Vagina (tissue), 2 donors: ENCODE measurements around the gene RBKS. TPM values are rescaled to one million over a fixed set of nuclear protein-coding genes. Genes with fewer than 3 reads are reported as not detected.

ENCODE experiments used
- DNase-seq, 2 donors: peaks; one replicate each; pipeline ENCODE4 v3.0.0-alpha.2; 2017; ENCODE audit errors: extremely low spot score in 2 of 2
- H3K27ac ChIP-seq: fragments of 200-600 bp; sonication (generic); one replicate; pipeline ENCODE4 v1.5.1; 2019
- H3K27me3 ChIP-seq: fragments of 200-600 bp; sonication (generic); one replicate; pipeline ENCODE4 v1.5.1; 2019
- H3K36me3 ChIP-seq, 2 donors: fragments of 200-600 bp; sonication (generic); one replicate each; pipeline ENCODE4 v1.5.1; 2017 to 2019
- H3K4me1 ChIP-seq: fragments of 200-600 bp; sonication (generic); one replicate; pipeline ENCODE4 v1.5.1; 2019
- H3K4me3 ChIP-seq, 2 donors: fragments of 200-600 bp; sonication (generic); 1 replicate in 1 of 2; 2 replicates in 1 of 2; pipeline ENCODE4 v1.5.1; 2016 to 2019
- H3K9me3 ChIP-seq: fragments of 200-600 bp; sonication (generic); one replicate; pipeline ENCODE4 v1.5.1; 2019
- POLR2A ChIP-seq, 2 donors: fragments of 450-650 bp; IDR thresholded peaks; one replicate each; pipeline ENCODE4 v1.6.1; 2017; ENCODE audit warnings: antibody characterized with exemption in 2 of 2, mild to moderate bottlenecking in 2 of 2, moderate library complexity in 2 of 2
- POLR2AphosphoS5 ChIP-seq, 2 donors: sonication (generic); formaldehyde crosslinking; IDR thresholded peaks; one replicate each; pipeline ENCODE4 v1.9.0; 2017; ENCODE audit warnings: antibody characterized with exemption in 2 of 2, mild to moderate bottlenecking in 2 of 2, low read depth in 1 of 2; ENCODE audit not compliant: insufficient read depth in 1 of 2
- intact Hi-C: fragments of 100-400 bp; cut with DNase I; formaldehyde crosslinking; loops from one replicate; pipeline ENCODE4 v1.15.1; 2023
- total RNA-seq: library from RNA; depleted of rRNA; stranded (reverse); fragments of >200 nt; gene quantifications from one replicate; pipeline ENCODE4 v1.2.3, GENCODE V29; 2016
- TF ChIP-seq, protein P1 (sequence below), 3 experiments: fragments of 450-650 bp in 2 of 3; fragments of 200-600 bp in 1 of 3; sonication (generic) in 1 of 3; IDR thresholded peaks; one replicate each; pipeline ENCODE4 v1.5.1; 2017 to 2019; ENCODE audit warnings: antibody characterized with exemption in 3 of 3, mild to moderate bottlenecking in 2 of 3, moderate library complexity in 2 of 3

The RBKS gene
- total RNA-seq, 1 donor from 2014 or later, result 2.2 TPM

DNA sequence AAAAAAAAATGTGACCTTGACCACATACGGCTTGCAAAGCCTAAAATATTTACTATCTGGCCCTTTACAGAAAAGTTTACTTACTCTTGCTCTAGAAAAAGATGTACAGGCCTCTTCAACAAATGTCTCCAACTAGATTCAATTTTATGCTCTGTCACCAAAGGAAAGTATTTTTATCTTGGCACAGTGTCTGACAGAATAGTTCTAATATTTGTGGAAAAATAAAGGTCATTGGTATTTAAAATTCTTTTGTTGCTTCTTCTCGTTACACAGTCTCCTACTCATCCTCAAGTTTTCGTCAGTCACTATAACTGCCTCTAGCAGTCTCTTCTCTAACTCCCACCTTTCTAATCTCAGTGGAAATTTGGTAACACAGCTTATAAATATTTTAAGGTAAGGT lies 1.4 kb downstream of the RBKS start:
- no peaks in the 10 kb centered on the region for H3K36me3 ChIP-seq
- no peaks in the 10 kb centered on the region for H3K27me3 ChIP-seq
- H3K27ac ChIP-seq, result peak overlapping the region; percentile 7
- intact Hi-C loops, result loop anchor here (2.0 kb wide), 1 partner anchor 508 kb away; no protein-coding TSS in a partner anchor
- peaks cover 19% of the 10 kb centered on the region for H3K4me1 ChIP-seq
- H3K4me3 ChIP-seq, result no peak overlapping the region
- TF ChIP-seq, protein P1, sequence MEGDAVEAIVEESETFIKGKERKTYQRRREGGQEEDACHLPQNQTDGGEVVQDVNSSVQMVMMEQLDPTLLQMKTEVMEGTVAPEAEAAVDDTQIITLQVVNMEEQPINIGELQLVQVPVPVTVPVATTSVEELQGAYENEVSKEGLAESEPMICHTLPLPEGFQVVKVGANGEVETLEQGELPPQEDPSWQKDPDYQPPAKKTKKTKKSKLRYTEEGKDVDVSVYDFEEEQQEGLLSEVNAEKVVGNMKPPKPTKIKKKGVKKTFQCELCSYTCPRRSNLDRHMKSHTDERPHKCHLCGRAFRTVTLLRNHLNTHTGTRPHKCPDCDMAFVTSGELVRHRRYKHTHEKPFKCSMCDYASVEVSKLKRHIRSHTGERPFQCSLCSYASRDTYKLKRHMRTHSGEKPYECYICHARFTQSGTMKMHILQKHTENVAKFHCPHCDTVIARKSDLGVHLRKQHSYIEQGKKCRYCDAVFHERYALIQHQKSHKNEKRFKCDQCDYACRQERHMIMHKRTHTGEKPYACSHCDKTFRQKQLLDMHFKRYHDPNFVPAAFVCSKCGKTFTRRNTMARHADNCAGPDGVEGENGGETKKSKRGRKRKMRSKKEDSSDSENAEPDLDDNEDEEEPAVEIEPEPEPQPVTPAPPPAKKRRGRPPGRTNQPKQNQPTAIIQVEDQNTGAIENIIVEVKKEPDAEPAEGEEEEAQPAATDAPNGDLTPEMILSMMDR (IDR thresholded peaks at IDR 0.05), result no peak
- TF ChIP-seq POLR2A (IDR thresholded peaks at IDR 0.05) (no peak), POLR2AphosphoS5 (IDR thresholded peaks at IDR 0.05; ENCODE audit: insufficient read depth in 1 of 2, low read depth in 1 of 2) (no peak)
- H3K9me3 ChIP-seq, result no peaks in the 10 kb centered on the region
- no peak for DNase-seq

DNA sequence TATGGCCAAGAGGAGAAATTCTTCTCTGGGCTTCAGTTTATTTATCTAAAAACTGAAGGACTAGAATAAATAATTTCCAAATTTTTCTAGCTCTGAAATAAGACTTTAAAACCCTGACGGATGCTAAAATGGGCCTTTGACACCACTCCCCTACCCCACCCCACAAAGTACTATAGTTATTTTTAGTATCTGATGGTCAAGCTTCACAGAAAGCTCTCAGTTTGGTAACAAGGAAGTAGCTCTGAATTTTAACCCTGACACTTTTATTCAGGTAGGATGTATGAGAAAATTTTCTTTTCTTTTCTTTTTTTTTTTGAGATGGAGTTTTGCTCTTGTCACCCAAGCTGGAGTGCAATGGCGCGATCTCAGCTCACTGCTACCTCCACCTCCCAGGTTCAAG lies 2.4 kb downstream of the RBKS start:
- no peak for DNase-seq
- no peak overlapping the region for H3K4me3 ChIP-seq
- TF ChIP-seq POLR2A (IDR thresholded peaks at IDR 0.05), result no peak
- no peak for TF ChIP-seq POLR2AphosphoS5 (IDR thresholded peaks at IDR 0.05; ENCODE audit: insufficient read depth in 1 of 2, low read depth in 1 of 2)
- TF ChIP-seq, protein P1 (IDR thresholded peaks at IDR 0.05), result no peak
- H3K9me3 ChIP-seq, result no peaks in the 10 kb centered on the region
- H3K27ac ChIP-seq, result peak overlapping the region; percentile 7
- H3K36me3 ChIP-seq, result no peaks in the 10 kb centered on the region
- H3K27me3 ChIP-seq, result no peaks in the 10 kb centered on the region
- intact Hi-C loops, result loop anchor here (2.0 kb wide), 1 partner anchor 509 kb away; no protein-coding TSS in a partner anchor
- peaks cover 19% of the 10 kb centered on the region for H3K4me1 ChIP-seq

DNA sequence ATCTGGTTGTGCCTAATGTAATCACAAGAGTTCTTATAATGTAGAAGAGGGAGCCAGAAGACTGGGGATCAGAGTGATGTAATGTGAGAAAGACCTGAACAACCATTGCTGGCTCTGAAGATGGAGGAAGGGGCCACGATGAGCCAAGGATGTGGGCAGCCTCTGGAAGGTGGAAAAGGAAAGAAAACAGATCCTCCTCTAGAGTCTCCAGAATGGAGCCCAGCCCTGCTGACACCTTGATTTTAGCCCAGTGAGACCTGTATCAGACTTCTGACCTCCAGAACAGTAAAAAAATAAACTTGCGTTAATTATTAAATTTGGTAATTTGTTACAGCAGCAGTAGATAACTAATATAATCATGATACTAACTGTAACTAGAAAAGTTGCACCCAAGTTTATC lies 3.1 kb downstream of the RBKS start:
- DNase-seq, result no peak
- TF ChIP-seq POLR2A (IDR thresholded peaks at IDR 0.05) (no peak), POLR2AphosphoS5 (IDR thresholded peaks at IDR 0.05; ENCODE audit: insufficient read depth in 1 of 2, low read depth in 1 of 2) (no peak)
- TF ChIP-seq, protein P1 (IDR thresholded peaks at IDR 0.05), result no peak
- Histone ChIP-seq H3K9me3 (no peaks in the 10 kb centered on the region), H3K27me3 (no peaks in the 10 kb centered on the region), H3K4me3 (no peak overlapping the region), H3K27ac (no peak overlapping the region), H3K4me1 (peaks cover 16% of the 10 kb centered on the region), H3K36me3 (no peaks in the 10 kb centered on the region)
- intact Hi-C loops, result no loop called here

DNA sequence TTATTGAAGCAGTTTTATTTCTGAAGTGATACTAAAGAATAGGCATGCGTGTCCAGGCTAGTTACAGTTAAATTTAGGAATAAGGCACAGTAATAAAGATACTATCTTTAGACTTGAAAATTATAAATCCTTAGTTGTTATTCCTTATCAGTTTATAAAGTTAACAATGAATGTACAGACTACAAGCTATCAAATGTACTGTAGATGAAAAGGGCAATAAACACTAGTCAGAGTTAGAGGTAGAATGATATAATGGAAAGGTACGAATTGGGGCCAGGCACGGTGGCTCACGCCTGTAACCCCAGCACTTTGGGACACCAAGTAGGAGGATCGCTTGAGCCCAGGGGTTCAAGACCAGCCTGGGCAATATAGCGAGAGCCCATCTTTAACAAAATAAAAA lies 3.9 kb downstream of the RBKS start:
- intact Hi-C loops, result no loop called here
- DNase-seq, result no peak
- Histone ChIP-seq H3K36me3 (no peaks in the 10 kb centered on the region), H3K27ac (no peak overlapping the region), H3K4me1 (peaks cover 9% of the 10 kb centered on the region), H3K4me3 (no peak overlapping the region), H3K27me3 (no peaks in the 10 kb centered on the region), H3K9me3 (no peaks in the 10 kb centered on the region)
- no peak for TF ChIP-seq POLR2A (IDR thresholded peaks at IDR 0.05)
- TF ChIP-seq POLR2AphosphoS5 (IDR thresholded peaks at IDR 0.05; ENCODE audit: insufficient read depth in 1 of 2, low read depth in 1 of 2), result no peak
- TF ChIP-seq, protein P1 (IDR thresholded peaks at IDR 0.05), result no peak

DNA sequence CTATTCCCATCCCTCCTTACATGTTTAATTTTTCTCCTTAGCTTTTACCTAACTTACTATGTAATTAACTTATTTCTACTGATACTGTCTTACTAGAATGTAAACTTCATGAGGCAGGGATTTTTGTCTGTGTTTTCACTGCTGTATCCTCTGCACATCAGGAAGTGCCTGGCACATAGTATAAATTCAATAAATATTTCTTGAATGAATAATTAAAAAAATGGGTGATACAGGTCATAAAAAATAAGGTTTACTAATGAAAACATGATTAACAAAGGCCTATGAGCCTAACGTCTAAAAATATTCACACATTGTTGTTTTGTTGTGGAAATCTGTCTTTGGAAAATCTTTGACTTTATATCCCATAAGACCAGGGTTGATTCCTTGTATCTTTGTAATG lies 4.5 kb downstream of the RBKS start:
- no peak overlapping the region for H3K27ac ChIP-seq
- H3K4me1 ChIP-seq, result peaks cover 7% of the 10 kb centered on the region
- no peaks in the 10 kb centered on the region for H3K9me3 ChIP-seq
- intact Hi-C loops, result no loop called here
- no peak overlapping the region for H3K4me3 ChIP-seq
- H3K27me3 ChIP-seq, result no peaks in the 10 kb centered on the region
- no peak for DNase-seq
- H3K36me3 ChIP-seq, result no peaks in the 10 kb centered on the region
- TF ChIP-seq POLR2AphosphoS5 (IDR thresholded peaks at IDR 0.05; ENCODE audit: insufficient read depth in 1 of 2, low read depth in 1 of 2), result no peak
- TF ChIP-seq, protein P1 (IDR thresholded peaks at IDR 0.05), result no peak
